HepG2 (cell line): Measurements from ENCODE around the gene ARIH2. TPM values are rescaled to one million over a fixed set of nuclear protein-coding genes. Genes with fewer than 3 reads are reported as not detected.

Source experiments
- CHD2 ChIP-seq: IDR thresholded peaks from 2 replicates; pipeline ENCODE4 v1.6.1; 2011; ENCODE audit warnings: low read depth, low read length, improper control_type of control experiment
- EEA1 ChIP-seq: sonication (generic); formaldehyde crosslinking; IDR thresholded peaks from 2 replicates; pipeline ENCODE4 v1.5.1; 2020; ENCODE audit warnings: mild to moderate bottlenecking, missing genetic modification reagents, borderline replicate concordance
- HIVEP1 ChIP-seq: sonication (generic); formaldehyde crosslinking; IDR thresholded peaks from 2 replicates; pipeline ENCODE4 v1.4.0; 2020; ENCODE audit warnings: mild to moderate bottlenecking, missing genetic modification reagents
- HNRNPLL ChIP-seq: fragments of 200-400 bp; formaldehyde crosslinking; IDR thresholded peaks from 2 replicates; pipeline ENCODE4 v1.6.1; 2017; ENCODE audit warnings: mild to moderate bottlenecking, low read depth, low read length; ENCODE audit not compliant: poor library complexity, severe bottlenecking
- MED13 ChIP-seq: sonication (generic); formaldehyde crosslinking; IDR thresholded peaks from 2 replicates; pipeline ENCODE4 v1.5.0; 2020; ENCODE audit warnings: missing genetic modification reagents
- PLSCR1 ChIP-seq: sonication (generic); formaldehyde crosslinking; IDR thresholded peaks from 2 replicates; pipeline ENCODE4 v1.5.0; 2020; ENCODE audit warnings: missing genetic modification reagents, mild to moderate bottlenecking, borderline replicate concordance
- STAT6 ChIP-seq: sonication (generic); formaldehyde crosslinking; IDR thresholded peaks from 2 replicates; pipeline ENCODE4 v1.4.0; 2020; ENCODE audit warnings: missing genetic modification reagents, mild to moderate bottlenecking, borderline replicate concordance
- TIGD3 ChIP-seq: sonication (generic); formaldehyde crosslinking; IDR thresholded peaks from 2 replicates; pipeline ENCODE4 v1.5.1; 2020; ENCODE audit warnings: mild to moderate bottlenecking, missing genetic modification reagents, borderline replicate concordance
- ZMAT3 ChIP-seq: sonication (generic); formaldehyde crosslinking; conservative IDR thresholded peaks from 2 replicates; pipeline ENCODE4 v1.7.0; 2021; ENCODE audit warnings: missing genetic modification reagents
- ZNF225 ChIP-seq: sonication (generic); formaldehyde crosslinking; IDR thresholded peaks from 2 replicates; pipeline ENCODE4 v1.4.0; 2020; ENCODE audit warnings: mild to moderate bottlenecking, missing genetic modification reagents
- ZNF3 ChIP-seq: IDR thresholded peaks from 2 replicates; pipeline ENCODE4 v1.7.0; 2017; ENCODE audit warnings: inconsistent platforms
- ZNF407 ChIP-seq: sonication (generic); formaldehyde crosslinking; IDR thresholded peaks from one replicate; pipeline ENCODE4 v1.5.1; 2020; ENCODE audit warnings: mild to moderate bottlenecking, missing genetic modification reagents; ENCODE audit errors: not compliant biosample characterization
- ZNF558 ChIP-seq: sonication (generic); formaldehyde crosslinking; IDR thresholded peaks from 2 replicates; pipeline ENCODE4 v1.9.0; 2022; ENCODE audit warnings: mild to moderate bottlenecking, missing genetic modification reagents, borderline replicate concordance
- ZNF703 ChIP-seq: sonication (generic); formaldehyde crosslinking; IDR thresholded peaks from 2 replicates; pipeline ENCODE4 v1.5.1; 2020; ENCODE audit warnings: missing genetic modification reagents, mild to moderate bottlenecking, moderate library complexity, borderline replicate concordance
- polyA plus RNA-seq, 8 experiments: library from polyadenylated mRNA; depleted of rRNA in 3 of 8; stranded (reverse) in 7 of 8; unstranded in 1 of 8; fragments of >200 nt; fragmentation: Illumina TruSeq in 4 of 8; extraction: Trizol in 4 of 8; gene quantifications; 2 replicates each; pipeline versions ENCODE4 v1.2.1 to v1.2.3, GENCODE V29; 2011 to 2016; ENCODE audit warnings: low read depth in 4 of 8, missing spikeins in 1 of 8, mixed read lengths in 1 of 8; ENCODE audit not compliant: insufficient read depth in 1 of 8
- total RNA-seq, 5 experiments: library from RNA; depleted of rRNA; stranded (reverse); fragments of >200 nt; fragmentation: Illumina TruSeq; extraction: Trizol; gene quantifications; 2 replicates each; pipeline ENCODE4 v1.2.3, GENCODE V29; 2016; ENCODE audit warnings: low read depth in 1 of 5

The ARIH2 gene
- total and polyA plus RNA-seq, 2 of the 13 experiments (the other 11 are each of a cell fraction or from before 2014, with no cell fraction given), result 64.8 to 83.3 TPM

GRCh38 chr3:48918388-48919214, at the start of gene ARIH2 (continued):
- TF ChIP-seq EEA1 (CRISPR knock-in tag), result no peak
- TF ChIP-seq ZNF407 (CRISPR knock-in tag), result peak; percentile 80
- peak; percentile 45; the same call in 1 of the 2 replicates for TF ChIP-seq ZNF225 (CRISPR knock-in tag)
- TF ChIP-seq MED13, result peak; percentile 75; the same call in 1 of the 2 replicates
- TF ChIP-seq HIVEP1 (CRISPR knock-in tag), result peak; percentile 78; the same call in 1 of the 2 replicates
- TF ChIP-seq PLSCR1 (CRISPR knock-in tag), result no peak
- TF ChIP-seq CHD2, result 0 out of 2 replicates have a peak, but pooled peaks have one; percentile 48
- TF ChIP-seq ZMAT3, result peak; percentile 92
- TF ChIP-seq ZNF703 (CRISPR knock-in tag), result peak; percentile 70; the same call in 1 of the 2 replicates
- peak; percentile 73 for TF ChIP-seq HNRNPLL
- 0 out of 2 replicates have a peak, but pooled peaks have one; percentile 23 for TF ChIP-seq ZNF558 (CRISPR knock-in tag)
- TF ChIP-seq ZNF3 (CRISPR knock-in tag), result no peak
- TF ChIP-seq TIGD3 (CRISPR knock-in tag), result no peak
- 0 out of 2 replicates have a peak, but pooled peaks have one; percentile 45 for TF ChIP-seq STAT6 (CRISPR knock-in tag)
